GM23338 (cell line): ENCODE data around the gene RTEL1. TPM values are rescaled to one million over a fixed set of nuclear protein-coding genes. Genes with fewer than 3 reads are reported as not detected.

ENCODE experiments used
- ATAC-seq: fragments of 200-7000 bp; cut with Tn5 transposase; 3 replicates; pipeline ENCODE4 v1.9.1; 2020
- DNase-seq: peaks from one replicate; pipeline ENCODE4 v3.0.0-alpha.2; 2015; ENCODE audit warnings: low spot score
- H2AFZ ChIP-seq: fragments of 200-600 bp; sonication (generic); 2 replicates; pipeline ENCODE4 v1.8.0; 2016; ENCODE audit warnings: antibody characterized with exemption, mild to moderate bottlenecking, moderate library complexity
- H3F3A ChIP-seq: fragments of 200-600 bp; sonication (generic); replicated peaks from 2 replicates; pipeline ENCODE4 v1.8.0; 2017; ENCODE audit warnings: antibody characterized with exemption, mixed run types, low read depth
- H3K27ac ChIP-seq: fragments of 200-600 bp; sonication (generic); 2 replicates; pipeline ENCODE4 v1.6.1; 2016; ENCODE audit warnings: low read depth
- H3K27me3 ChIP-seq: fragments of 200-600 bp; sonication (generic); 2 replicates; pipeline ENCODE4 v1.8.0; 2016; ENCODE audit warnings: mild to moderate bottlenecking, mixed run types, moderate library complexity; ENCODE audit not compliant: insufficient read depth
- H3K36me3 ChIP-seq: fragments of 200-600 bp; sonication (generic); 2 replicates; pipeline ENCODE4 v1.8.0; 2016; ENCODE audit warnings: mild to moderate bottlenecking; ENCODE audit not compliant: insufficient read depth
- H3K4me1 ChIP-seq: fragments of 200-600 bp; sonication (generic); 2 replicates; pipeline ENCODE4 v1.8.0; 2016; ENCODE audit warnings: mild to moderate bottlenecking, moderate library complexity; ENCODE audit not compliant: insufficient read depth
- H3K4me2 ChIP-seq: fragments of 200-600 bp; sonication (generic); 2 replicates; pipeline ENCODE4 v1.7.1; 2017; ENCODE audit warnings: mixed run types
- H3K4me3 ChIP-seq: fragments of 200-600 bp; sonication (generic); 2 replicates; pipeline ENCODE4 v1.6.1; 2016; ENCODE audit warnings: mixed run types
- H3K79me2 ChIP-seq: fragments of 200-600 bp; sonication (generic); replicated peaks from 2 replicates; pipeline ENCODE4 v1.8.0; 2017; ENCODE audit warnings: mild to moderate bottlenecking; ENCODE audit not compliant: insufficient read depth
- H3K9me2 ChIP-seq: fragments of 200-600 bp; sonication (generic); 2 replicates; pipeline ENCODE4 v1.8.0; 2017; ENCODE audit not compliant: insufficient read depth
- H4K20me1 ChIP-seq: fragments of 200-600 bp; sonication (generic); replicated peaks from 2 replicates; pipeline ENCODE4 v1.8.0; 2017; ENCODE audit warnings: mild to moderate bottlenecking; ENCODE audit not compliant: insufficient read depth
- H3K27ac Mint-ChIP-seq: 2 replicates; pipeline ENCODE4 v1.8.0; 2020; ENCODE audit warnings: inconsistent platforms, mild to moderate bottlenecking, moderate library complexity, mixed read lengths
- H3K27me3 Mint-ChIP-seq: 3 replicates; pipeline ENCODE4 v1.8.0; 2022; ENCODE audit warnings: low read depth, mild to moderate bottlenecking, moderate library complexity, mixed read lengths, inconsistent platforms; ENCODE audit not compliant: insufficient read depth, poor library complexity
- H3K36me3 Mint-ChIP-seq: 3 replicates; pipeline ENCODE4 v1.8.0; 2021; ENCODE audit warnings: low read depth, mild to moderate bottlenecking, inconsistent platforms, moderate library complexity, mixed read lengths
- H3K4me1 Mint-ChIP-seq: 3 replicates; pipeline ENCODE4 v1.8.0; 2020; ENCODE audit warnings: mild to moderate bottlenecking, inconsistent platforms, mixed read lengths
- H3K4me3 Mint-ChIP-seq: 3 replicates; pipeline ENCODE4 v1.8.0; 2021; ENCODE audit warnings: moderate library complexity, mild to moderate bottlenecking, inconsistent platforms, mixed read lengths
- H3K9me3 Mint-ChIP-seq: 3 replicates; pipeline ENCODE4 v1.8.0; 2020; ENCODE audit warnings: moderate library complexity, mild to moderate bottlenecking, inconsistent platforms, mixed read lengths
- EZH2 ChIP-seq: fragments of 200-600 bp; sonication (generic); IDR thresholded peaks from one replicate; pipeline ENCODE4 v1.8.0; 2017; ENCODE audit warnings: antibody characterized with exemption, mild to moderate bottlenecking, low read depth; ENCODE audit not compliant: unreplicated experiment
- NANOG ChIP-seq: IDR thresholded peaks from 2 replicates; pipeline ENCODE4 v1.6.1; 2016; ENCODE audit warnings: antibody characterized with exemption, borderline replicate concordance
- STAT1 ChIP-seq: IDR thresholded peaks from one replicate; pipeline ENCODE4 v1.6.1; 2016; ENCODE audit warnings: antibody characterized with exemption; ENCODE audit not compliant: unreplicated experiment
- ZNF114 ChIP-seq: fragments of 250-450 bp; sonication (Bioruptor Pico); IDR thresholded peaks from 2 replicates; pipeline ENCODE4 v1.5.0; 2020; ENCODE audit warnings: mild to moderate bottlenecking, moderate library complexity
- ZNF331 ChIP-seq: fragments of 250-450 bp; sonication (Bioruptor Pico); IDR thresholded peaks from 2 replicates; pipeline ENCODE4 v1.5.0; 2020; ENCODE audit warnings: low read depth, mild to moderate bottlenecking, moderate library complexity
- polyA plus RNA-seq: library from polyadenylated mRNA; unstranded; fragments of >200 nt; fragmentation: Nextera tagmentation; extraction: Ambion mirVana; gene quantifications from 2 replicates; pipeline ENCODE4 v1.2.1, GENCODE V29; 2016
- total RNA-seq: library from RNA; depleted of rRNA; stranded (reverse); fragments of >200 nt; shearing (Covaris generic); gene quantifications from 2 replicates; pipeline ENCODE4 v1.2.3, GENCODE V29; 2014
- TF ChIP-seq, protein P1 (sequence below): IDR thresholded peaks from one replicate; pipeline ENCODE4 v1.6.1; 2018; ENCODE audit warnings: antibody characterized with exemption; ENCODE audit not compliant: unreplicated experiment
- TF ChIP-seq, protein P2 (sequence below): IDR thresholded peaks from 2 replicates; pipeline ENCODE4 v1.6.1; 2016; ENCODE audit warnings: antibody characterized with exemption
- TF ChIP-seq, protein P3 (sequence below): fragments of 250-450 bp; sonication (Bioruptor Pico); IDR thresholded peaks from 2 replicates; pipeline ENCODE4 v1.5.0; 2020; ENCODE audit warnings: mild to moderate bottlenecking, moderate library complexity

Gene RTEL1
- total and polyA plus RNA-seq, 2 experiments from 2014 or later, result 14.2 to 34.5 TPM

DNA sequence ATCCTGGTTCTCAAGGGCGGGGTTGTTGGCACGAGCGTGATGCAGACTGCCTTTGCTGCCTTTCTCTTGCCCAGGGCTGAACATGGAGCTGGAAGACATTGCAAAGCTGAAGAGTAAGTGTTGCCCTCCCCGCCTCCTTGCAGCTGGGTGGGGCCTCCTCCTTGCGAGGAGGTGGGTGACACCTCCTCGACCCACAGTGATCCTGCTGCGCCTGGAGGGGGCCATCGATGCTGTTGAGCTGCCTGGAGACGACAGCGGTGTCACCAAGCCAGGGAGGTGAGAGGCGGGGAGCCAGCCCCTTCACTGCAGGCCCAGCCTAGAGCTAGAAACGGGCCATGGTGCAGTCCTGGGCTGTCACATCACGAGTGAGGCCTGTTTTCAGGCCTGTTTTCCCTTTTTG, 20.0 kb downstream of the RTEL1 start:
- Mint-ChIP-seq H3K4me3 (no peak overlapping the region), H3K36me3 (peaks cover 22% of the 10 kb centered on the region), H3K27me3 (peaks cover 7% of the 10 kb centered on the region), H3K9me3 (no peaks in the 10 kb centered on the region), H3K27ac (no peak overlapping the region), H3K4me1 (no peaks in the 10 kb centered on the region)
- H4K20me1 ChIP-seq, result no peaks in the 10 kb centered on the region
- H3K9me2 ChIP-seq, result no peaks in the 10 kb centered on the region
- no peak overlapping the region for H2AFZ ChIP-seq
- H3K27ac ChIP-seq, result no peak overlapping the region
- no peaks in the 10 kb centered on the region for H3F3A ChIP-seq
- H3K27me3 ChIP-seq, result no peaks in the 10 kb centered on the region
- ATAC-seq, result no peak
- TF ChIP-seq ZNF114, result no peak
- TF ChIP-seq NANOG, result no peak
- TF ChIP-seq EZH2, result no peak
- TF ChIP-seq, protein P1, sequence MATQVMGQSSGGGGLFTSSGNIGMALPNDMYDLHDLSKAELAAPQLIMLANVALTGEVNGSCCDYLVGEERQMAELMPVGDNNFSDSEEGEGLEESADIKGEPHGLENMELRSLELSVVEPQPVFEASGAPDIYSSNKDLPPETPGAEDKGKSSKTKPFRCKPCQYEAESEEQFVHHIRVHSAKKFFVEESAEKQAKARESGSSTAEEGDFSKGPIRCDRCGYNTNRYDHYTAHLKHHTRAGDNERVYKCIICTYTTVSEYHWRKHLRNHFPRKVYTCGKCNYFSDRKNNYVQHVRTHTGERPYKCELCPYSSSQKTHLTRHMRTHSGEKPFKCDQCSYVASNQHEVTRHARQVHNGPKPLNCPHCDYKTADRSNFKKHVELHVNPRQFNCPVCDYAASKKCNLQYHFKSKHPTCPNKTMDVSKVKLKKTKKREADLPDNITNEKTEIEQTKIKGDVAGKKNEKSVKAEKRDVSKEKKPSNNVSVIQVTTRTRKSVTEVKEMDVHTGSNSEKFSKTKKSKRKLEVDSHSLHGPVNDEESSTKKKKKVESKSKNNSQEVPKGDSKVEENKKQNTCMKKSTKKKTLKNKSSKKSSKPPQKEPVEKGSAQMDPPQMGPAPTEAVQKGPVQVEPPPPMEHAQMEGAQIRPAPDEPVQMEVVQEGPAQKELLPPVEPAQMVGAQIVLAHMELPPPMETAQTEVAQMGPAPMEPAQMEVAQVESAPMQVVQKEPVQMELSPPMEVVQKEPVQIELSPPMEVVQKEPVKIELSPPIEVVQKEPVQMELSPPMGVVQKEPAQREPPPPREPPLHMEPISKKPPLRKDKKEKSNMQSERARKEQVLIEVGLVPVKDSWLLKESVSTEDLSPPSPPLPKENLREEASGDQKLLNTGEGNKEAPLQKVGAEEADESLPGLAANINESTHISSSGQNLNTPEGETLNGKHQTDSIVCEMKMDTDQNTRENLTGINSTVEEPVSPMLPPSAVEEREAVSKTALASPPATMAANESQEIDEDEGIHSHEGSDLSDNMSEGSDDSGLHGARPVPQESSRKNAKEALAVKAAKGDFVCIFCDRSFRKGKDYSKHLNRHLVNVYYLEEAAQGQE, result no peak
- TF ChIP-seq, protein P2, sequence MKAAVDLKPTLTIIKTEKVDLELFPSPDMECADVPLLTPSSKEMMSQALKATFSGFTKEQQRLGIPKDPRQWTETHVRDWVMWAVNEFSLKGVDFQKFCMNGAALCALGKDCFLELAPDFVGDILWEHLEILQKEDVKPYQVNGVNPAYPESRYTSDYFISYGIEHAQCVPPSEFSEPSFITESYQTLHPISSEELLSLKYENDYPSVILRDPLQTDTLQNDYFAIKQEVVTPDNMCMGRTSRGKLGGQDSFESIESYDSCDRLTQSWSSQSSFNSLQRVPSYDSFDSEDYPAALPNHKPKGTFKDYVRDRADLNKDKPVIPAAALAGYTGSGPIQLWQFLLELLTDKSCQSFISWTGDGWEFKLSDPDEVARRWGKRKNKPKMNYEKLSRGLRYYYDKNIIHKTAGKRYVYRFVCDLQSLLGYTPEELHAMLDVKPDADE, result no peak
- TF ChIP-seq ZNF331 (CRISPR knock-in tag), result no peak
- TF ChIP-seq, protein P3, sequence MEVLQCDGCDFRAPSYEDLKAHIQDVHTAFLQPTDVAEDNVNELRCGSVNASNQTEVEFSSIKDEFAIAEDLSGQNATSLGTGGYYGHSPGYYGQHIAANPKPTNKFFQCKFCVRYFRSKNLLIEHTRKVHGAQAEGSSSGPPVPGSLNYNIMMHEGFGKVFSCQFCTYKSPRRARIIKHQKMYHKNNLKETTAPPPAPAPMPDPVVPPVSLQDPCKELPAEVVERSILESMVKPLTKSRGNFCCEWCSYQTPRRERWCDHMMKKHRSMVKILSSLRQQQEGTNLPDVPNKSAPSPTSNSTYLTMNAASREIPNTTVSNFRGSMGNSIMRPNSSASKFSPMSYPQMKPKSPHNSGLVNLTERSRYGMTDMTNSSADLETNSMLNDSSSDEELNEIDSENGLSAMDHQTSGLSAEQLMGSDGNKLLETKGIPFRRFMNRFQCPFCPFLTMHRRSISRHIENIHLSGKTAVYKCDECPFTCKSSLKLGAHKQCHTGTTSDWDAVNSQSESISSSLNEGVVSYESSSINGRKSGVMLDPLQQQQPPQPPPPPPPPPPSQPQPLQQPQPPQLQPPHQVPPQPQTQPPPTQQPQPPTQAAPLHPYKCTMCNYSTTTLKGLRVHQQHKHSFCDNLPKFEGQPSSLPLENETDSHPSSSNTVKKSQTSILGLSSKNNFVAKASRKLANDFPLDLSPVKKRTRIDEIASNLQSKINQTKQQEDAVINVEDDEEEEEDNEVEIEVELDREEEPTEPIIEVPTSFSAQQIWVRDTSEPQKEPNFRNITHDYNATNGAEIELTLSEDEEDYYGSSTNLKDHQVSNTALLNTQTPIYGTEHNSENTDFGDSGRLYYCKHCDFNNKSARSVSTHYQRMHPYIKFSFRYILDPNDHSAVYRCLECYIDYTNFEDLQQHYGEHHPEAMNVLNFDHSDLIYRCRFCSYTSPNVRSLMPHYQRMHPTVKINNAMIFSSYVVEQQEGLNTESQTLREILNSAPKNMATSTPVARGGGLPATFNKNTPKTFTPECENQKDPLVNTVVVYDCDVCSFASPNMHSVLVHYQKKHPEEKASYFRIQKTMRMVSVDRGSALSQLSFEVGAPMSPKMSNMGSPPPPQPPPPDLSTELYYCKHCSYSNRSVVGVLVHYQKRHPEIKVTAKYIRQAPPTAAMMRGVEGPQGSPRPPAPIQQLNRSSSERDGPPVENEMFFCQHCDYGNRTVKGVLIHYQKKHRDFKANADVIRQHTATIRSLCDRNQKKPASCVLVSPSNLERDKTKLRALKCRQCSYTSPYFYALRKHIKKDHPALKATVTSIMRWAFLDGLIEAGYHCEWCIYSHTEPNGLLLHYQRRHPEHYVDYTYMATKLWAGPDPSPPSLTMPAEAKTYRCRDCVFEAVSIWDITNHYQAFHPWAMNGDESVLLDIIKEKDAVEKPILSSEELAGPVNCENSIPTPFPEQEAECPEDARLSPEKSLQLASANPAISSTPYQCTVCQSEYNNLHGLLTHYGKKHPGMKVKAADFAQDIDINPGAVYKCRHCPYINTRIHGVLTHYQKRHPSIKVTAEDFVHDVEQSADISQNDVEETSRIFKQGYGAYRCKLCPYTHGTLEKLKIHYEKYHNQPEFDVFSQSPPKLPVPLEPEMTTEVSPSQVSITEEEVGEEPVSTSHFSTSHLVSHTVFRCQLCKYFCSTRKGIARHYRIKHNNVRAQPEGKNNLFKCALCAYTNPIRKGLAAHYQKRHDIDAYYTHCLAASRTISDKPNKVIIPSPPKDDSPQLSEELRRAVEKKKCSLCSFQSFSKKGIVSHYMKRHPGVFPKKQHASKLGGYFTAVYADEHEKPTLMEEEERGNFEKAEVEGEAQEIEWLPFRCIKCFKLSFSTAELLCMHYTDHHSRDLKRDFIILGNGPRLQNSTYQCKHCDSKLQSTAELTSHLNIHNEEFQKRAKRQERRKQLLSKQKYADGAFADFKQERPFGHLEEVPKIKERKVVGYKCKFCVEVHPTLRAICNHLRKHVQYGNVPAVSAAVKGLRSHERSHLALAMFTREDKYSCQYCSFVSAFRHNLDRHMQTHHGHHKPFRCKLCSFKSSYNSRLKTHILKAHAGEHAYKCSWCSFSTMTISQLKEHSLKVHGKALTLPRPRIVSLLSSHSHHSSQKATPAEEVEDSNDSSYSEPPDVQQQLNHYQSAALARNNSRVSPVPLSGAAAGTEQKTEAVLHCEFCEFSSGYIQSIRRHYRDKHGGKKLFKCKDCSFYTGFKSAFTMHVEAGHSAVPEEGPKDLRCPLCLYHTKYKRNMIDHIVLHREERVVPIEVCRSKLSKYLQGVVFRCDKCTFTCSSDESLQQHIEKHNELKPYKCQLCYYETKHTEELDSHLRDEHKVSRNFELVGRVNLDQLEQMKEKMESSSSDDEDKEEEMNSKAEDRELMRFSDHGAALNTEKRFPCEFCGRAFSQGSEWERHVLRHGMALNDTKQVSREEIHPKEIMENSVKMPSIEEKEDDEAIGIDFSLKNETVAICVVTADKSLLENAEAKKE, result no peak
- no peak for TF ChIP-seq STAT1
- no peak for DNase-seq
- H3K4me3 ChIP-seq, result no peak overlapping the region
- H3K4me2 ChIP-seq, result no peak overlapping the region
- H3K36me3 ChIP-seq, result no peaks in the 10 kb centered on the region
- no peaks in the 10 kb centered on the region for H3K79me2 ChIP-seq
- no peaks in the 10 kb centered on the region for H3K4me1 ChIP-seq
